Measurements from ENCODE around the gene RBM17.

The RBM17 gene

DNA sequence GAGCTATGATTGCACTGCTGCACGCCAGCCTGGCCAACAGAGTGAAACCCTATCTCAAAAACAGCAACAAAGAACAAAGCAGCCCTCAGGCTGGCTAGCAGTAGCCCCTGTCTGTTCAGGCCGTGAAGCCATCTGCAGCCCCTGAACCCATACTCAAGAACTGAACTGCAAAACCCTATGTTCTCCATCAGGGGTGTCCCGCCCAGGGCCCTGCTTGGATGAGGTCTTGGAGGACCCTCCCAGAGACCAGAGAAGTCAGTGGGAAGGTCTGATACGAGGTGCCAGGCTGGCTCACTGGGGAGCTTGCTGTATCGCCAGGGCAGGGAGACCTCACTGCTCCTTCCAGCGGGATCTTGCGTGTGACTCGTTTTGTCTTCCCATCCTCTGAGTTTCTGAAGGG is 39.3 kb downstream of the RBM17 start:
- Histone ChIP-seq H3K27me3 (peaks cover 0 to 6% (median 0%) of the 10 kb centered on the region in 11 experiments; a peak in 2 of 22 replicates), H3K36me3 (no peaks in the 10 kb centered on the region), H3K4me1 (peaks cover 32 to 83% (median 56%) of the 10 kb centered on the region in 10 experiments), H3K9ac (peak overlapping the region in 1 of 11 experiments; percentile 16; a peak in 1 of 22 replicates), H4K20me1 (0 out of 22 replicates have a peak, but pooled peaks cover 0 to 7% (median 0%) of the 10 kb centered on the region in 11 experiments), H3K4me2 (peak overlapping the region; percentile 67 to 94 (median 84)), H3K9me3 (replicated peaks in 1 of 11) (no peaks in the 10 kb centered on the region), H3K4me3 (no peak overlapping the region), H3K27ac (peak overlapping the region in 4 of 11 experiments; percentile 3 to 60 (median 34); a peak in 6 of 22 replicates)
- no peak for TF ChIP-seq Cebpa-rat (IDR thresholded peaks at IDR 0.05)

- H3K4me2 ChIP-seq = peak overlapping the region; percentile 67 to 94 (median 84)
- H3K36me3 ChIP-seq = no peaks in the 10 kb centered on the region
- no peaks in the 10 kb centered on the region for H3K9me3 ChIP-seq (replicated peaks in 1 of 11)
- H3K4me3 ChIP-seq = peak overlapping the region in 1 of 10 experiments; percentile 0; a peak in 1 of 20 replicates
- peak overlapping the region in 4 of 11 experiments; percentile 3 to 60 (median 34); a peak in 10 of 22 replicates for H3K27ac ChIP-seq
- no peak for TF ChIP-seq Cebpa-rat (IDR thresholded peaks at IDR 0.05)
- H4K20me1 ChIP-seq = 0 out of 22 replicates have a peak, but pooled peaks cover 0 to 7% (median 0%) of the 10 kb centered on the region in 11 experiments
- peaks cover 0 to 6% (median 0%) of the 10 kb centered on the region in 11 experiments; a peak in 2 of 22 replicates for H3K27me3 ChIP-seq
- H3K4me1 ChIP-seq = peaks cover 27 to 76% (median 50%) of the 10 kb centered on the region in 10 experiments
- peak overlapping the region in 2 of 11 experiments; percentile 16; a peak in 2 of 22 replicates for H3K9ac ChIP-seq
Measured at GRCh38 chr10:6128591-6129251, 39.9 kb downstream of the RBM17 start.

GRCh38 chr10:6130848-6131470 is 42.1 kb downstream of the RBM17 start:
- 0 out of 22 replicates have a peak, but pooled peaks cover 0 to 7% (median 0%) of the 10 kb centered on the region in 11 experiments for H4K20me1 ChIP-seq
- H3K36me3 ChIP-seq = no peaks in the 10 kb centered on the region
- H3K4me3 ChIP-seq = no peak overlapping the region
- H3K4me2 ChIP-seq = peak overlapping the region in 7 of 11 experiments; percentile 3 to 94 (median 82); a peak in 6 of 22 replicates
- H3K27me3 ChIP-seq = peaks cover 0 to 5% (median 0%) of the 10 kb centered on the region in 11 experiments; a peak in 2 of 22 replicates
- no peak overlapping the region for H3K27ac ChIP-seq
- no peak overlapping the region for H3K9ac ChIP-seq
- TF ChIP-seq Cebpa-rat (IDR thresholded peaks at IDR 0.05) = no peak
- H3K9me3 ChIP-seq (replicated peaks in 1 of 11) = no peaks in the 10 kb centered on the region
- peaks cover 43 to 64% (median 51%) of the 10 kb centered on the region in 10 experiments for H3K4me1 ChIP-seq

GRCh38 chr10:6133331-6134098 is 44.7 kb downstream of the RBM17 start:
- peak overlapping the region in 3 of 11 experiments; percentile 52 to 61 (median 61); a peak in 5 of 22 replicates for H3K4me2 ChIP-seq

DNA sequence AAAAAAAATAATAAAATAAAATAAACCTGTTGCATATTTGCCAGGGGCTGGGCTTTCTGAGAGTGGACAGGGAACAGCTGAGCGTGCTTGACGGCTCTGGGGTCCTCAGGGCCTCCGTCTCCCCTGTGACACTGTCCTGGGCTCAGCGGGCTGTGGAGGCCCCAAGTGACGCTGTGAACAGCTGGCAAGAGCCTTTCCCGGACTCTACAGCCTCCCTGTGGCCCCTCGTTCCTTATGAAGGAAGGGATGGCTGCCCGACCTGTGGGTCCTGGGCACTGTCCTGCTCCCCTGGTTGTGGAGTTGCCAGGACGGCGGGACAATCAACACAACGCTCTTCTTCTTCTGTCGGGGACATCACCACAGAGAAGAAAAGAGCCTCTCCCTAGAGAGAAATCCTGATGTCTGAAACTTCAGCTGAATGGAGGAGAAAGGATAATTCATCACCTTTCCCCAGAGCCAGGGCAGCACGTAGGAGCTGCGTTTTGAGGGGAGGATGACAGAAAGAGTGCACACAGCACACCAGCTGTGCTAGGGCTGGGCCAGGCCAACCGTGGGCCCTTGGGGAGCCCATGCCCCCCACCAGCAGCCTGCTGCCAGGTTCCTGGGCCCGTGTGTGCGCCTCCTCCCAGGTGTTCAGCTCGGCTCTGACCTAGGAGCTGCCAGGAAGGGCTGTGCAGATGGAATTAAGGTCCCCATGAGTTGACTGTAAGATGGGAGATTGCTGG is 45.4 kb downstream of the RBM17 start:
- TF ChIP-seq Cebpa-rat (IDR thresholded peaks at IDR 0.05) = no peak
- Histone ChIP-seq H3K4me2 (peak overlapping the region; percentile 22 to 65 (median 57); a peak in 21 of 22 replicates), H3K9ac (peak overlapping the region in 3 of 11 experiments; percentile 3 to 48 (median 39); a peak in 4 of 22 replicates), H3K36me3 (no peaks in the 10 kb centered on the region), H4K20me1 (no peaks in the 10 kb centered on the region), H3K27ac (no peak overlapping the region), H3K4me3 (no peak overlapping the region), H3K9me3 (replicated peaks in 1 of 11) (no peaks in the 10 kb centered on the region), H3K4me1 (peaks cover 29 to 43% (median 35%) of the 10 kb centered on the region in 10 experiments), H3K27me3 (peaks cover 0 to 5% (median 0%) of the 10 kb centered on the region in 11 experiments; a peak in 2 of 22 replicates)

More at GRCh38 chr10:6133331-6134098, 44.7 kb downstream of the RBM17 start:
- peaks cover 35 to 50% (median 42%) of the 10 kb centered on the region in 10 experiments for H3K4me1 ChIP-seq
- H4K20me1 ChIP-seq = 0 out of 22 replicates have a peak, but pooled peaks cover 0 to 5% (median 0%) of the 10 kb centered on the region in 11 experiments
- no peaks in the 10 kb centered on the region for H3K36me3 ChIP-seq
- TF ChIP-seq Cebpa-rat (IDR thresholded peaks at IDR 0.05) = no peak
- no peak overlapping the region for H3K27ac ChIP-seq
- peak overlapping the region in 2 of 11 experiments; percentile 3 to 48; a peak in 1 of 22 replicates for H3K9ac ChIP-seq
- no peaks in the 10 kb centered on the region for H3K9me3 ChIP-seq (replicated peaks in 1 of 11)
- peaks cover 0 to 5% (median 0%) of the 10 kb centered on the region in 11 experiments; a peak in 2 of 22 replicates for H3K27me3 ChIP-seq
- no peak overlapping the region for H3K4me3 ChIP-seq

DNA sequence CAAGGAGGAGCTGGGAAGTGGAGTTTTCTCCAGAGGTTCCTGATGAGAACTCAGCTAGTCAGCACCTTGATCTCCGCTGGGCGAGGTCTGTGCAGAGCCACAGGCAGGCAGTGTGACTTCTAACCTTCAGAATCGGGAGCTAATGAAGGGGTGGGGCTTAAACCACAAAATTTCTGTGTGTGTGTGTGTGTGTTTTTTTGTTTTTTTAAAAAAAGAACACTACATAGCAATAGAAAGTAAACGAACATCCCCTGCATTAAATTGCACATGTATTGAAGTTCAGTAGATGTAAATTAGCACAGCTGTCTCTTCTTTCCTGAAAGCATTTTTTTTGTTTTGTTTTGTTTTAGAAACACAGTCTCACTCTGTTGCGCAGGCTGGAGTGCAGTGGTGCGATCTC is 46.2 kb downstream of the RBM17 start:
- H3K4me2 ChIP-seq = peak overlapping the region; percentile 22 to 65 (median 57)
- H3K27me3 ChIP-seq = peaks cover 0 to 5% (median 0%) of the 10 kb centered on the region in 11 experiments; a peak in 2 of 22 replicates

DNA sequence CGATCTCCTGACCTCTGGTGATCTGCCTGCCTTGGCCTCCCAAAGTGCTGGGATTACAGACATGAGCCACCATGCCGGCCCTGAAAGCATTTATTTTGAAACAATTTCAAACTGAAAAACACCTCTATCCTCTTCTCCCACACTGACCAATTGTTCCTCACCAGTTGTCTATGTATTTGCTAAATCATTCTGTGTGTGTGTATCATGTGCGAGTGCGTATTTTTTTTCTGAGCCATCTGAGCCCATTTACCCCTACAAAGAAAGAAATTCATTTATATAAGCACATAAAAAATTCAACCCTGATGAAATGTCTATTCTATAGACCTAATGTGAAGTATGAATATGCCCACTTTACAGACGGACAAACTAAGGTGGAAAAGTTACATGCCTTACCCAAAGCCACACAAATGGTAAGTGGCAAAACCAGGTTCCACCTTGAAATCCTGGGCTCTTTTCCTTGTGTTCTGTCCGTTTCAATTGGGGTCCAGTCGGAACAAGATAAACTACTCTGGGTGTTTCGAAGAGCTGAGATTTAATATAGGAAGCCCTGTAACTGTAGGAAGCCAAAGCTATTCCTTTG is 46.8 kb downstream of the RBM17 start:
- Histone ChIP-seq H3K4me3 (no peak overlapping the region), H3K36me3 (no peaks in the 10 kb centered on the region), H3K27me3 (peaks cover 0 to 5% (median 0%) of the 10 kb centered on the region in 11 experiments; a peak in 2 of 22 replicates), H4K20me1 (no peaks in the 10 kb centered on the region), H3K4me1 (peaks cover 29 to 43% (median 33%) of the 10 kb centered on the region in 10 experiments), H3K9ac (no peak overlapping the region), H3K27ac (no peak overlapping the region), H3K4me2 (peak overlapping the region in 2 of 11 experiments; percentile 4 to 65; a peak in 2 of 22 replicates), H3K9me3 (replicated peaks in 1 of 11) (no peaks in the 10 kb centered on the region)
- TF ChIP-seq Cebpa-rat (IDR thresholded peaks at IDR 0.05) = no peak

More for the DNA sequence above, 46.2 kb downstream of the RBM17 start:
- no peak for TF ChIP-seq Cebpa-rat (IDR thresholded peaks at IDR 0.05)
- Histone ChIP-seq H4K20me1 (no peaks in the 10 kb centered on the region), H3K4me3 (no peak overlapping the region), H3K27ac (no peak overlapping the region), H3K4me1 (peaks cover 29 to 43% (median 33%) of the 10 kb centered on the region in 10 experiments), H3K9me3 (replicated peaks in 1 of 11) (no peaks in the 10 kb centered on the region), H3K36me3 (no peaks in the 10 kb centered on the region), H3K9ac (peak overlapping the region in 3 of 11 experiments; percentile 3 to 48 (median 39); a peak in 3 of 22 replicates)

Data from BLaER1 treated with 17β-estradiol and CSF1 and Interleukin-3, amounts not matched to agents 10 nM and 100 nM (cell line).